Hepatocyte (in vitro differentiated cells): ENCODE measurements around the gene AKT2. TPM values are rescaled to one million over a fixed set of nuclear protein-coding genes. Genes with fewer than 3 reads are reported as not detected.

Experiments used
- DNase-seq: peaks from one replicate; pipeline ENCODE4 v3.0.0-alpha.2; 2016; ENCODE audit warnings: low spot score
- H2AFZ ChIP-seq: fragments of 200-600 bp; sonication (generic); 2 replicates; pipeline ENCODE4 v1.6.0; 2016; ENCODE audit warnings: antibody characterized with exemption, mild to moderate bottlenecking
- H3K27ac ChIP-seq: fragments of 200-600 bp; sonication (generic); 2 replicates; pipeline ENCODE4 v1.5.1; 2016; ENCODE audit warnings: mild to moderate bottlenecking
- H3K27me3 ChIP-seq: fragments of 200-600 bp; sonication (generic); 2 replicates; pipeline ENCODE4 v1.6.1; 2016
- H3K36me3 ChIP-seq: fragments of 200-600 bp; sonication (generic); replicated peaks from 2 replicates; pipeline ENCODE4 v1.5.1; 2016; ENCODE audit warnings: low read depth; ENCODE audit not compliant: insufficient read depth
- H3K4me1 ChIP-seq: fragments of 200-600 bp; sonication (generic); 2 replicates; pipeline ENCODE4 v1.5.1; 2016; ENCODE audit warnings: mild to moderate bottlenecking, moderate library complexity; ENCODE audit not compliant: insufficient read depth
- H3K4me2 ChIP-seq: fragments of 200-600 bp; sonication (generic); 2 replicates; pipeline ENCODE4 v1.6.0; 2016
- H3K4me3 ChIP-seq: fragments of 200-600 bp; sonication (generic); 2 replicates; pipeline ENCODE4 v1.5.1; 2016; ENCODE audit warnings: mild to moderate bottlenecking
- H3K79me2 ChIP-seq: fragments of 200-600 bp; sonication (generic); 2 replicates; pipeline ENCODE4 v1.6.0; 2017; ENCODE audit warnings: mild to moderate bottlenecking
- H3K9me2 ChIP-seq: fragments of 200-600 bp; sonication (generic); replicated peaks from 2 replicates; pipeline ENCODE4 v1.6.0; 2017; ENCODE audit warnings: mild to moderate bottlenecking; ENCODE audit not compliant: insufficient read depth
- H3K9me3 ChIP-seq: fragments of 200-600 bp; sonication (generic); 2 replicates; pipeline ENCODE4 v1.5.1; 2016; ENCODE audit warnings: low read depth, mild to moderate bottlenecking
- H4K20me1 ChIP-seq: fragments of 200-600 bp; sonication (generic); 2 replicates; pipeline ENCODE4 v1.6.0; 2016; ENCODE audit warnings: mild to moderate bottlenecking; ENCODE audit not compliant: insufficient read depth, poor library complexity, severe bottlenecking
- EZH2 ChIP-seq: fragments of 200-600 bp; sonication (generic); IDR thresholded peaks from 2 replicates; pipeline ENCODE4 v1.6.1; 2016; ENCODE audit warnings: antibody characterized with exemption, mild to moderate bottlenecking, borderline replicate concordance
- EZH2phosphoT487 ChIP-seq: fragments of 200-600 bp; sonication (generic); IDR thresholded peaks from one replicate; pipeline ENCODE4 v1.6.1; 2018; ENCODE audit warnings: antibody characterized with exemption, mild to moderate bottlenecking, low read depth, moderate library complexity; ENCODE audit not compliant: unreplicated experiment, severe bottlenecking
- WGBS: methylation state at CpG from one replicate; pipeline ENCODE4 v1.1.6; 2016; ENCODE audit warnings: low lambda C conversion rate; ENCODE audit errors: missing lambda C conversion rate; 5-methylcytosine and 5-hydroxymethylcytosine counted together
- polyA plus RNA-seq: library from polyadenylated mRNA; unstranded; fragments of >200 nt; fragmentation: Nextera tagmentation; extraction: Ambion mirVana; gene quantifications from 2 replicates; pipeline ENCODE4 v1.2.1, GENCODE V29; 2016
- total RNA-seq: library from RNA; depleted of rRNA; stranded (reverse); fragments of >200 nt; gene quantifications from 2 replicates; pipeline ENCODE4 v1.2.3, GENCODE V29; 2014
- TF ChIP-seq, protein P1 (sequence below): fragments of 200-600 bp; sonication (generic); IDR thresholded peaks from 2 replicates; pipeline ENCODE4 v1.5.1; 2016; ENCODE audit warnings: antibody characterized with exemption, mild to moderate bottlenecking; ENCODE audit not compliant: poor library complexity

Gene AKT2
- total and polyA plus RNA-seq, 2 experiments from 2014 or later = 54.9 to 106 TPM

DNA sequence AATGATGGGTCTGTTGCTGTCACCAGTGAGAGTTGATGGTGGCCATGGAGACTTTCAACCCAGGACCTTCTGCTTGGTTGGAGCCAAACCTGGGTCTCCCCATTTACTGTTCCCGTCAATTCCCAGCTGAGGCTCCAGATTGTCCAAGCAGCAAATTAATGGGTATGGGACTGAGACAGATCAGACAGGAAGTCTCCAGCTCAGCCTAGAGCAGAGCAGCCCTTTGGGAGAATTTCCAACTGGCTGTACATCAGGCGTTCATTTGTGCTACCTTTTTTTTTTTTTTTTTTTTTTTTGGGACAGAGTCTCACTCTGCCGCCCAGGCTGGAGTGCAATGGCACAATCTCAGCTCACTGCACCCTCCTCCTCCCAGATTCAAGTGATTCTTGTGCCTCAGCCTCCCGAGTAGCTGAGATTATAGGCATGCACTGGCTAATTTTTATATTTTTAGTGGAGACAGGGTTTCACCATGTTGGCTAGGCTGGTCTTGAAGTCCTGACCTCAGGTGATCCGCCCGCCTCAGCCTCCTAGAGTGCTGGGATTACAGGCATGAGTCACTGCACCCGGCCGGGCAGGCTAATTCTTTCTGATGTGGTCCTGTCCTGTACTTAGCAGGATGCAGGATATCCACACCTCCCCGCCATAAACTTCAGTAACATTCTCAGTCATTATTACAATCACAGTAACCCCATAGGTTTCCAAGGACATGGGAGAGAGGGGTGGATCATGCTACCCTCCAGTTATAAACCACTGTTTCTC is 84.6 kb downstream of the AKT2 start:
- H2AFZ ChIP-seq = no peak overlapping the region
- H3K27me3 ChIP-seq = no peaks in the 10 kb centered on the region
- H3K27ac ChIP-seq = no peak overlapping the region
- 70% methylated on average over 9 of the region's 9 CpGs for WGBS
- H3K4me2 ChIP-seq = no peak overlapping the region
- no peak overlapping the region for H3K4me3 ChIP-seq
- H3K4me1 ChIP-seq = no peaks in the 10 kb centered on the region
- DNase-seq = no peak
- H3K9me3 ChIP-seq = no peaks in the 10 kb centered on the region
- no peaks in the 10 kb centered on the region for H4K20me1 ChIP-seq
- TF ChIP-seq, protein P1, sequence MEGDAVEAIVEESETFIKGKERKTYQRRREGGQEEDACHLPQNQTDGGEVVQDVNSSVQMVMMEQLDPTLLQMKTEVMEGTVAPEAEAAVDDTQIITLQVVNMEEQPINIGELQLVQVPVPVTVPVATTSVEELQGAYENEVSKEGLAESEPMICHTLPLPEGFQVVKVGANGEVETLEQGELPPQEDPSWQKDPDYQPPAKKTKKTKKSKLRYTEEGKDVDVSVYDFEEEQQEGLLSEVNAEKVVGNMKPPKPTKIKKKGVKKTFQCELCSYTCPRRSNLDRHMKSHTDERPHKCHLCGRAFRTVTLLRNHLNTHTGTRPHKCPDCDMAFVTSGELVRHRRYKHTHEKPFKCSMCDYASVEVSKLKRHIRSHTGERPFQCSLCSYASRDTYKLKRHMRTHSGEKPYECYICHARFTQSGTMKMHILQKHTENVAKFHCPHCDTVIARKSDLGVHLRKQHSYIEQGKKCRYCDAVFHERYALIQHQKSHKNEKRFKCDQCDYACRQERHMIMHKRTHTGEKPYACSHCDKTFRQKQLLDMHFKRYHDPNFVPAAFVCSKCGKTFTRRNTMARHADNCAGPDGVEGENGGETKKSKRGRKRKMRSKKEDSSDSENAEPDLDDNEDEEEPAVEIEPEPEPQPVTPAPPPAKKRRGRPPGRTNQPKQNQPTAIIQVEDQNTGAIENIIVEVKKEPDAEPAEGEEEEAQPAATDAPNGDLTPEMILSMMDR = no peak
- TF ChIP-seq EZH2 = no peak
- no peak for TF ChIP-seq EZH2phosphoT487
- no peaks in the 10 kb centered on the region for H3K36me3 ChIP-seq
- H3K9me2 ChIP-seq = no peaks in the 10 kb centered on the region
- H3K79me2 ChIP-seq = no peaks in the 10 kb centered on the region

DNA sequence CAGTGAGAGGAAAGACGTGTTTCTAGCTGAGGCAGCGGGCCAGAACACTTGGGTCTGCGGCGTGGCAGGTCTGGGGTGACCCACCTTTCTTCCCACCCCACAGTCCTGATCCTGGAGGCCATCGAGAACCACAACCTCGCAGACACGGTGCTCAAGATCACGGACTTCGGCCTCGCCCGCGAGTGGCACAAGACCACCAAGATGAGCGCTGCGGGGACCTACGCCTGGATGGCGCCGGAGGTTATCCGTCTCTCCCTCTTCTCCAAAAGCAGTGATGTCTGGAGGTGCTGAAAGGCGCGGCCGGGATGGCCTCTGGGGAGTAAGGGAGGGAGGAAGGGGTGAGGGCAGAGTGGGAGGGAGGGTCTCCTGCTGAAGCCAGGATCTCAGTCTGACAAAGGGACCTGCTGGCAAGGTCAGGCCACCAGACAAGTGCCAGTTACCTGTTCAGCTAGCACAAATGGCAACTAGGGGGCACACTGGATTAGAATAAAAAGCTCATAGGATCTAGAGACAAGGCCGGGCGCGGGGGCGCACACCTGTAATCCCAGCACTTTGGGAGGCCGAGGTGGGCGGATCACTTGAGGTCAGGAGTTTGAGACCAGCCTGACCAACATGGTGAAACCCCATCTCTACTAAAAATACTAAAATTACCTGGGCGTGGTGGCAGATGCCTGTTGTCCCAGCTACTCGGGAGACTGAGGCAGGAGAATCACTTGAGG is 86.7 kb downstream of the AKT2 start:
- no peaks in the 10 kb centered on the region for H3K36me3 ChIP-seq
- H3K4me3 ChIP-seq = no peak overlapping the region
- no peak overlapping the region for H3K27ac ChIP-seq
- no peaks in the 10 kb centered on the region for H3K27me3 ChIP-seq
- H3K79me2 ChIP-seq = no peaks in the 10 kb centered on the region
- no peaks in the 10 kb centered on the region for H3K4me1 ChIP-seq
- no peak for TF ChIP-seq EZH2
- TF ChIP-seq, protein P1 = no peak
- no peak for TF ChIP-seq EZH2phosphoT487
- no peaks in the 10 kb centered on the region for H4K20me1 ChIP-seq
- H3K9me2 ChIP-seq = no peaks in the 10 kb centered on the region
- 97% methylated on average over 29 of the region's 29 CpGs for WGBS
- no peak for DNase-seq
- no peak overlapping the region for H2AFZ ChIP-seq
- H3K9me3 ChIP-seq = no peaks in the 10 kb centered on the region
- H3K4me2 ChIP-seq = no peak overlapping the region

GRCh38 chr19:40193587-40193849 is 91.6 kb downstream of the AKT2 start:
- no peaks in the 10 kb centered on the region for H3K36me3 ChIP-seq
- TF ChIP-seq EZH2 (no peak), EZH2phosphoT487 (no peak)
- TF ChIP-seq, protein P1 = no peak
- 94% methylated on average over 3 of the region's 3 CpGs for WGBS

More at GRCh38 chr19:40193587-40193849, 91.6 kb downstream of the AKT2 start:
- no peak overlapping the region for H3K4me2 ChIP-seq
- no peaks in the 10 kb centered on the region for H3K79me2 ChIP-seq
- no peaks in the 10 kb centered on the region for H4K20me1 ChIP-seq
- no peak overlapping the region for H3K27ac ChIP-seq
- H3K4me3 ChIP-seq = no peak overlapping the region
- no peaks in the 10 kb centered on the region for H3K27me3 ChIP-seq
- peaks cover 4% of the 10 kb centered on the region for H3K4me1 ChIP-seq
- H2AFZ ChIP-seq = no peak overlapping the region
- no peak for DNase-seq
- no peaks in the 10 kb centered on the region for H3K9me3 ChIP-seq
- H3K9me2 ChIP-seq = no peaks in the 10 kb centered on the region
